ES-I3 (cell line): Measurements from ENCODE around the gene ARHGEF7.

ENCODE experiments used
- H3K36me3 ChIP-seq: 2 replicates; pipeline ENCODE4 v1.6.1; 2013; ENCODE audit warnings: mild to moderate bottlenecking, low read length, control low read depth, moderate library complexity; ENCODE audit not compliant: insufficient read depth
- H3K4me1 ChIP-seq: 2 replicates; pipeline ENCODE4 v1.6.1; 2013; ENCODE audit warnings: mild to moderate bottlenecking, control low read depth, low read length; ENCODE audit not compliant: insufficient read depth
- H3K9ac ChIP-seq: 2 replicates; pipeline ENCODE4 v1.6.1; 2013; ENCODE audit warnings: low read depth, mild to moderate bottlenecking, low read length, moderate library complexity
- H3K9me3 ChIP-seq: 2 replicates; pipeline ENCODE4 v1.6.1; 2013; ENCODE audit warnings: mild to moderate bottlenecking, low read length, moderate library complexity; ENCODE audit not compliant: control insufficient read depth, insufficient read depth

Gene ARHGEF7

DNA sequence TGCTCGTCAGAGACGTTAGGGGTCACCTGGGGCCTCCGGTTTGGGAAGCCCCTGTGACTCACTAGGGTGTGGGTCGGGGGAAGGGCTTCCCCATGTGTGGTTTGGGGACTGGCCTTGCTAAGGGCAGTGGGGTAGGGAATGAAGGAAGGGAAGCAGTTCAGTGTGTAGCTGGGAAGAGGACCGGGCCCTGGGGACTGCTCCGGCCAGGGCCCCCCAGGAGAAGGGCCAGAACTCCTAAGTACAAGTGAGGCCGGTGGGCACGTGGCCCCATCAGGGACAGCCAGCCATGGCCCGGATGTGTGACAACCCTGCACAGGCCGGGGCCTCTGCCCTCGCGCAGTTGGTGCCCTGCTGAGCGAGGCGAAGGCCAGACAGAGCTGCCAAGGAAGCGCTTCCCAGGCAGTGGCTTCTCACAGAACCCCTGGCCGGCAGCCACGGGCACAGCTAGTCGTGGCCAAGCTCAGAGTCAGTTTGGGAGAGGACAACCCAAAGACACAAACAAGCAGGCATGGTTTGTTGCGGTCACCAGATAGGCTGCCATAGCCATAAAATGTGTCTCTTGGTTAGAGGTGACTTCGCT, 231.1 kb downstream of the ARHGEF7 start:
- Histone ChIP-seq H3K9me3 (no peaks in the 10 kb centered on the region), H3K36me3 (no peaks in the 10 kb centered on the region), H3K9ac (no peak overlapping the region), H3K4me1 (no peaks in the 10 kb centered on the region; the same call in 1 of the 2 replicates)

DNA sequence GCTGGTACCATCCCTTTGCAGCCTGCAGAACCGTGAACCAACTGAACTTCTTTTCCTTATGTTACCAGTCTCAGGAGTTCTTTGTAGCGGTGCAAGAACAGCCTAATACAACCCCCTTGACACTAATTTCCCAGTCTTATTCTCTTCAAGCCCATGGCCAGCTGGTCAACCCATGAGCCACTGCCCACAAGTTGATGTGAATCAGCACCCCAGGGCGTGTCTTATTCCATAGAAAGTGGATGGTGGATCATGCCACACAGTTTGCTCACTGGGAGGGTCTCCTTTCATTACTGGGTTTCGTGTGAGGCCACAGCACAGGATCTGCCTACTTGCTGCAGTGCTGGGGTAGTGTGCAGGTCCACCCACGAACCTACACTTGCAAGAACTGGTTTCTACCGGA, 232.3 kb downstream of the ARHGEF7 start:
- no peaks in the 10 kb centered on the region; the same call in 1 of the 2 replicates for H3K4me1 ChIP-seq
- no peak overlapping the region for H3K9ac ChIP-seq
- no peaks in the 10 kb centered on the region for H3K9me3 ChIP-seq
- no peaks in the 10 kb centered on the region for H3K36me3 ChIP-seq

GRCh38 chr13:111353508-111353907, 238.4 kb downstream of the ARHGEF7 start:
- H3K36me3 ChIP-seq, result no peaks in the 10 kb centered on the region
- H3K9ac ChIP-seq, result no peak overlapping the region
- no peaks in the 10 kb centered on the region for H3K4me1 ChIP-seq
- no peaks in the 10 kb centered on the region for H3K9me3 ChIP-seq

- no peaks in the 10 kb centered on the region for H3K36me3 ChIP-seq
- no peak overlapping the region for H3K9ac ChIP-seq
- peaks cover 4% of the 10 kb centered on the region; the same call in 1 of the 2 replicates for H3K4me1 ChIP-seq
- no peaks in the 10 kb centered on the region for H3K9me3 ChIP-seq
Observed at GRCh38 chr13:111354789-111355188, 239.7 kb downstream of the ARHGEF7 start.
